Panc1 (cell line): ENCODE results near the gene MAGEA8.
"Not testable (repeated sequence)": the region's sequence is repeated elsewhere in the genome, so short reads cannot be mapped to it uniquely, and the experiment has no call there.

ENCODE experiments used
- POLR2AphosphoS5 ChIP-seq: IDR thresholded peaks from 2 replicates; pipeline ENCODE4 v1.6.1; 2012; ENCODE audit warnings: mild to moderate bottlenecking, low read depth, low read length, moderate library complexity
- SIN3A ChIP-seq: IDR thresholded peaks from 2 replicates; pipeline ENCODE4 v1.6.1; 2012; ENCODE audit warnings: low read depth, mild to moderate bottlenecking, low read length, moderate library complexity, borderline replicate concordance; ENCODE audit not compliant: insufficient read depth
- TCF7L2 ChIP-seq: IDR thresholded peaks from 2 replicates; pipeline ENCODE4 v1.6.1; 2011; ENCODE audit warnings: mild to moderate bottlenecking, low read depth, low read length, inconsistent platforms
- TF ChIP-seq, protein P1 (sequence below): fragments of 450-650 bp; IDR thresholded peaks from 2 replicates; pipeline ENCODE4 v1.5.1; 2017; ENCODE audit warnings: mild to moderate bottlenecking
- TF ChIP-seq, protein P2 (sequence below), 2 experiments: IDR thresholded peaks; 2 replicates each; pipeline ENCODE4 v1.6.1; 2011 to 2012; ENCODE audit warnings: low read depth in 2 of 2, control low read depth in 1 of 2, low read length in 1 of 2, mild to moderate bottlenecking in 1 of 2, moderate library complexity in 1 of 2; ENCODE audit not compliant: insufficient read depth in 1 of 2

DNA sequence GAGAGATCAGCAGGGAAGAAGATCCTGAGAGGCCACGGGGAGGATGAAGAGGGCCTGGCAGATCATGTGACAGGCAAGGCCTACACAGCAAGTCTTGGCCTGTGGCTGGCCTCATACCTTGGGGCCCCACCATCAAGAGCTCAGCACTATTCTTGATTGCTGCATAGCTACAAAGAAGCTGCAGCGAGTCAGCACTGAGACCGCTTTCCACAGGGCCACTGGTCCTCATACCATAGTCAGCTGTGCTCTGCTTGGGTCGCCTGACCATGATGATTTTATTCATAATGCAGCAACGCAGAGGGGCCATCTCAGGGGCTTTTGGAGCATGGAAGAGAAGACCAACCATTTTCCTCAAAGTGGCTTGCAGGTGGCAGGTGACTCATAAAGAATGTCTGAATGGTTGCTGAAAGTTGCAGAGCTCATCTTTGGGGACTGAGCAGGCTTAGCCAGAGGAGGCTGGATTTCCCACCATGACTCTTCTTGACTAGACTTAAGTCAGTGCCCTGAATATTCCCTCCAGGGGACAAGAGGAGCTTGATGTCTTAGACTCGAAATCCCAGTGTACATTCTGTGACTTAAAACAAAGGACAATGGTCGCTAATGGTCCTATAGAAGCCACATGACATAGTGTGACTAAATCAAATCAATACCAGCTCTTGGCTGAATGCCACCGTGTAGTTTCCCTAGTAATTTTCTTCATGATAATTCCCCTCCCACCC lies 46.4 kb downstream of the MAGEA8 start:
- TF ChIP-seq, protein P1, sequence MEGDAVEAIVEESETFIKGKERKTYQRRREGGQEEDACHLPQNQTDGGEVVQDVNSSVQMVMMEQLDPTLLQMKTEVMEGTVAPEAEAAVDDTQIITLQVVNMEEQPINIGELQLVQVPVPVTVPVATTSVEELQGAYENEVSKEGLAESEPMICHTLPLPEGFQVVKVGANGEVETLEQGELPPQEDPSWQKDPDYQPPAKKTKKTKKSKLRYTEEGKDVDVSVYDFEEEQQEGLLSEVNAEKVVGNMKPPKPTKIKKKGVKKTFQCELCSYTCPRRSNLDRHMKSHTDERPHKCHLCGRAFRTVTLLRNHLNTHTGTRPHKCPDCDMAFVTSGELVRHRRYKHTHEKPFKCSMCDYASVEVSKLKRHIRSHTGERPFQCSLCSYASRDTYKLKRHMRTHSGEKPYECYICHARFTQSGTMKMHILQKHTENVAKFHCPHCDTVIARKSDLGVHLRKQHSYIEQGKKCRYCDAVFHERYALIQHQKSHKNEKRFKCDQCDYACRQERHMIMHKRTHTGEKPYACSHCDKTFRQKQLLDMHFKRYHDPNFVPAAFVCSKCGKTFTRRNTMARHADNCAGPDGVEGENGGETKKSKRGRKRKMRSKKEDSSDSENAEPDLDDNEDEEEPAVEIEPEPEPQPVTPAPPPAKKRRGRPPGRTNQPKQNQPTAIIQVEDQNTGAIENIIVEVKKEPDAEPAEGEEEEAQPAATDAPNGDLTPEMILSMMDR, result not testable (repeated sequence)
- not testable (repeated sequence) for TF ChIP-seq POLR2AphosphoS5, TCF7L2, SIN3A
- TF ChIP-seq, protein P2, sequence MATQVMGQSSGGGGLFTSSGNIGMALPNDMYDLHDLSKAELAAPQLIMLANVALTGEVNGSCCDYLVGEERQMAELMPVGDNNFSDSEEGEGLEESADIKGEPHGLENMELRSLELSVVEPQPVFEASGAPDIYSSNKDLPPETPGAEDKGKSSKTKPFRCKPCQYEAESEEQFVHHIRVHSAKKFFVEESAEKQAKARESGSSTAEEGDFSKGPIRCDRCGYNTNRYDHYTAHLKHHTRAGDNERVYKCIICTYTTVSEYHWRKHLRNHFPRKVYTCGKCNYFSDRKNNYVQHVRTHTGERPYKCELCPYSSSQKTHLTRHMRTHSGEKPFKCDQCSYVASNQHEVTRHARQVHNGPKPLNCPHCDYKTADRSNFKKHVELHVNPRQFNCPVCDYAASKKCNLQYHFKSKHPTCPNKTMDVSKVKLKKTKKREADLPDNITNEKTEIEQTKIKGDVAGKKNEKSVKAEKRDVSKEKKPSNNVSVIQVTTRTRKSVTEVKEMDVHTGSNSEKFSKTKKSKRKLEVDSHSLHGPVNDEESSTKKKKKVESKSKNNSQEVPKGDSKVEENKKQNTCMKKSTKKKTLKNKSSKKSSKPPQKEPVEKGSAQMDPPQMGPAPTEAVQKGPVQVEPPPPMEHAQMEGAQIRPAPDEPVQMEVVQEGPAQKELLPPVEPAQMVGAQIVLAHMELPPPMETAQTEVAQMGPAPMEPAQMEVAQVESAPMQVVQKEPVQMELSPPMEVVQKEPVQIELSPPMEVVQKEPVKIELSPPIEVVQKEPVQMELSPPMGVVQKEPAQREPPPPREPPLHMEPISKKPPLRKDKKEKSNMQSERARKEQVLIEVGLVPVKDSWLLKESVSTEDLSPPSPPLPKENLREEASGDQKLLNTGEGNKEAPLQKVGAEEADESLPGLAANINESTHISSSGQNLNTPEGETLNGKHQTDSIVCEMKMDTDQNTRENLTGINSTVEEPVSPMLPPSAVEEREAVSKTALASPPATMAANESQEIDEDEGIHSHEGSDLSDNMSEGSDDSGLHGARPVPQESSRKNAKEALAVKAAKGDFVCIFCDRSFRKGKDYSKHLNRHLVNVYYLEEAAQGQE (IDR thresholded peaks at IDR 0.05; ENCODE audit: insufficient read depth in 1 of 2, low read depth in 2 of 2, low read length in 1 of 2), result not testable (repeated sequence)
